Measurements from ENCODE around the gene FBXL20.
A peak's percentile ranks its signal among the peaks of the same experiment; 100 is the strongest.
"Not testable (repeated sequence)": the region's sequence is repeated elsewhere in the genome, so short reads cannot be mapped to it uniquely, and the experiment has no call there.

Gene FBXL20

DNA sequence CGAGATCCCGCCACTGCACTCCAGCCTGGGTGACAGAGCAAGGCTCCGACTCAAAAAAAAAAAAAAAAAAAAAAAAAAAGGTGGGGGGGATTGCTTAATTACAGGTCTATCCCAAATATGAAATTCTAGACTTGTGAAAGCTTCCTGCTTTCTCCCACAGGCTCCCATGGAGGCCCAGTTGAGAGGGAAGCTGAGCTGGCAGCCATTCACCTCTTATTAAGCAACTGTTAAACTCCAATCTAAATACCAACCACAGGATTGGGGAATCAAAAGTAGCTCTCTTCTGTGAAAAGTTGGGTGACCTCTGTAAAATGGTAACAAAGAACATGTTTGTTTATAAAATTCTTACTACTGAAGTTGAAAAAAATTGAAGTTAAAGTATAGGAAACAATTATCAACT is 129.9 kb downstream of the FBXL20 start:
- TF ChIP-seq, protein P1, sequence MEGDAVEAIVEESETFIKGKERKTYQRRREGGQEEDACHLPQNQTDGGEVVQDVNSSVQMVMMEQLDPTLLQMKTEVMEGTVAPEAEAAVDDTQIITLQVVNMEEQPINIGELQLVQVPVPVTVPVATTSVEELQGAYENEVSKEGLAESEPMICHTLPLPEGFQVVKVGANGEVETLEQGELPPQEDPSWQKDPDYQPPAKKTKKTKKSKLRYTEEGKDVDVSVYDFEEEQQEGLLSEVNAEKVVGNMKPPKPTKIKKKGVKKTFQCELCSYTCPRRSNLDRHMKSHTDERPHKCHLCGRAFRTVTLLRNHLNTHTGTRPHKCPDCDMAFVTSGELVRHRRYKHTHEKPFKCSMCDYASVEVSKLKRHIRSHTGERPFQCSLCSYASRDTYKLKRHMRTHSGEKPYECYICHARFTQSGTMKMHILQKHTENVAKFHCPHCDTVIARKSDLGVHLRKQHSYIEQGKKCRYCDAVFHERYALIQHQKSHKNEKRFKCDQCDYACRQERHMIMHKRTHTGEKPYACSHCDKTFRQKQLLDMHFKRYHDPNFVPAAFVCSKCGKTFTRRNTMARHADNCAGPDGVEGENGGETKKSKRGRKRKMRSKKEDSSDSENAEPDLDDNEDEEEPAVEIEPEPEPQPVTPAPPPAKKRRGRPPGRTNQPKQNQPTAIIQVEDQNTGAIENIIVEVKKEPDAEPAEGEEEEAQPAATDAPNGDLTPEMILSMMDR (IDR thresholded peaks at IDR 0.05; ENCODE audit: control insufficient read depth, insufficient read depth, low read depth, low read length, missing control alignments), result no peak
- no peak overlapping the region for H3K4me3 ChIP-seq (ENCODE audit: control insufficient read depth, low read depth, low read length)
- peak; percentile 50 for DNase-seq (ENCODE audit: low read depth)

DNA sequence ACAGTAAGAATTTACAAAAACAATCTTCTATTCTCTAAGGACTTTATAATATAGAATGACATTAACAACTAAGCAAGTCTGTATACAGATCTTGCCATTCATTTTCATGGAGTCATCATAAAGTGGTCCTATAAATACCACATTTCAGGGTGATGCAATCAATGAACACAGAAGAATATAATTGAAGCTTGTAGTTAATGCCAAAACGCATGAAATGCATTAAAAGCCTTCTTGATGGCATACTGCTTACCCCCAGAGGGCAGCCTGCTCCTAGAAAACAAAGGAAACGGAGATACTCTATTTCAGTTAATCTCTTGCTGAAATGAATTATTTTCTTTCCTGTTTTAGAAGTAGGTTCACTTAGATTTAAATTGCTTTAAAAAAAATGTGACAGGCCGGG is 130.5 kb downstream of the FBXL20 start:
- H3K4me3 ChIP-seq (ENCODE audit: control insufficient read depth, low read depth, low read length), result no peak overlapping the region
- peak; percentile 87 for DNase-seq (ENCODE audit: low read depth)
- TF ChIP-seq, protein P1 (IDR thresholded peaks at IDR 0.05; ENCODE audit: control insufficient read depth, insufficient read depth, low read depth, low read length, missing control alignments), result peak; percentile 73

DNA sequence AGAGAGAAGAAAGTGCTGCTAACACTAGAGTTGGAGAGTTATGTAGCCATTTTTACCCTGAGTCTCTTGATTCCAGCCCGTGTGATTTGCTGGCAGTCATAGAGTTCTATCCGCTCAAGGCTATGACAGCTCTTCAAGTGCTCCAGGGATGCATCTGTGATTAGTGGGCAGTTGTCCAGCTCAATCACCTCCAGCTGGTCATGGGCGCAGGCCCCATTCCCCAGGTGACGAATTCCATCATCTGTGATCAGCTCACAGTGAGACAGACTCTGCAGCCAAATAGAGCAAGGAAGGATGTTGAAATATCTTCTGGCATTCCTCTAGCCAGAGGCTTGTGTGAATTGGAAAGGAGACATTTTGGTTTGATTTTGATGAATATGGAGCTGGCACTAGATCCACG is 137.3 kb downstream of the FBXL20 start:
- no peak overlapping the region for H3K4me3 ChIP-seq (ENCODE audit: control insufficient read depth, low read depth, low read length)
- TF ChIP-seq, protein P1 (IDR thresholded peaks at IDR 0.05; ENCODE audit: control insufficient read depth, insufficient read depth, low read depth, low read length, missing control alignments), result no peak
- DNase-seq (ENCODE audit: low read depth), result no peak

GRCh38 chr17:39261286-39261685 is 140.1 kb downstream of the FBXL20 start:
- no peak for DNase-seq (ENCODE audit: low read depth)
- H3K4me3 ChIP-seq (ENCODE audit: control insufficient read depth, low read depth, low read length), result no peak overlapping the region
- TF ChIP-seq, protein P1 (IDR thresholded peaks at IDR 0.05; ENCODE audit: control insufficient read depth, insufficient read depth, low read depth, low read length, missing control alignments), result peak; percentile 20

GRCh38 chr17:39252788-39253460 is 148.5 kb downstream of the FBXL20 start:
- DNase-seq (ENCODE audit: low read depth), result no peak
- H3K4me3 ChIP-seq (ENCODE audit: control insufficient read depth, low read depth, low read length), result no peak overlapping the region
- TF ChIP-seq, protein P1 (IDR thresholded peaks at IDR 0.05; ENCODE audit: control insufficient read depth, insufficient read depth, low read depth, low read length, missing control alignments), result no peak

- no peak for DNase-seq (ENCODE audit: low read depth)
- TF ChIP-seq, protein P1 (IDR thresholded peaks at IDR 0.05; ENCODE audit: control insufficient read depth, insufficient read depth, low read depth, low read length, missing control alignments), result no peak
- H3K4me3 ChIP-seq (ENCODE audit: control insufficient read depth, low read depth, low read length), result no peak overlapping the region
These were observed 149.4 kb downstream of the FBXL20 start for GRCh38 chr17:39251997-39252396.

DNA sequence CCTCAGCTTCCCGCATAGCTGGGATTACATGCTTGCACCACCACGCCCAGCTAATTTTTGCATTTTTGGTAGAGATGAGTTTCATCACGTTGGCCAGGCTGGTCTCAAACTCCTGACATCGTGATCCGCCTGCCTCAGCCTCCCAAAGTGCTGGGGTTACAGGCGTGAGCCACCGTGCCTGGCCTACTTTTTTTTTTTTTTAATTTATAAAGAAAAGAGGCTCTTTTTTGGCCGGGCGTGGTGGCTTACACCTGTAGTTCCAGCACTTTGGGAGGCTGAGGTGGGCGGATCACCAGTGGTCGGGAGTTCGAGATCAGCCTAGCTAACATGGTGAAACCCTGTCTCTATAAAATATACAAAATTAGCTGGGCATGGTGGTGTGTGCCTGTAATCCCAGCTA is 151.3 kb downstream of the FBXL20 start:
- DNase-seq (ENCODE audit: low read depth); H3K4me3 ChIP-seq (ENCODE audit: control insufficient read depth, low read depth, low read length): not testable (repeated sequence)

Measured in AG09309 (cell line).